Measurements from ENCODE around the gene PRKN. TPM values are rescaled to one million over a fixed set of nuclear protein-coding genes. Genes with fewer than 3 reads are reported as not detected.

PRKN gene
- total RNA-seq, 4 donors from 2014 or later, result 6.3 to 11.9 (median 9.5) TPM

GRCh38 chr6:162270966-162271365 is 456.6 kb downstream of the PRKN start:
- 89 to 90% methylated on average over 5 of the region's 5 CpGs for WGBS, 2 donors
- intact Hi-C loops (cut with DNase I; ENCODE audit: low total_unique reads), result no loop called here
- TF ChIP-seq POLR2A (IDR thresholded peaks at IDR 0.05), result no peak
- TF ChIP-seq CTCF (IDR thresholded peaks at IDR 0.05), result no peak
- no peak for DNase-seq (ENCODE audit: low spot score in 2 of 2)
- H3K4me3 ChIP-seq (ENCODE audit: low read depth, poor library complexity, severe bottlenecking), result no peak overlapping the region

- no peak for DNase-seq (ENCODE audit: low spot score in 2 of 2)
- intact Hi-C loops (cut with DNase I; ENCODE audit: low total_unique reads), result no loop called here
- 60 to 63% methylated on average over 2 of the region's 2 CpGs for WGBS, 2 donors
- TF ChIP-seq CTCF (IDR thresholded peaks at IDR 0.05) (no peak), POLR2A (IDR thresholded peaks at IDR 0.05) (no peak)
- H3K4me3 ChIP-seq (ENCODE audit: low read depth, poor library complexity, severe bottlenecking), result no peak overlapping the region
Observed at GRCh38 chr6:162267641-162268040, 459.9 kb downstream of the PRKN start.

- WGBS, 2 donors, result 63 to 64% methylated on average over 4 of the region's 4 CpGs
- TF ChIP-seq POLR2A (IDR thresholded peaks at IDR 0.05) (no peak), CTCF (IDR thresholded peaks at IDR 0.05) (no peak)
- intact Hi-C loops (cut with DNase I; ENCODE audit: low total_unique reads), result no loop called here
- no peak for DNase-seq (ENCODE audit: low spot score in 2 of 2)
- H3K4me3 ChIP-seq (ENCODE audit: low read depth, poor library complexity, severe bottlenecking), result no peak overlapping the region
Observed at GRCh38 chr6:162267126-162267525, 460.4 kb downstream of the PRKN start.

GRCh38 chr6:162264581-162264980 is 463.0 kb downstream of the PRKN start:
- intact Hi-C loops (cut with DNase I; ENCODE audit: low total_unique reads), result no loop called here

GRCh38 chr6:162262466-162263196 is 464.9 kb downstream of the PRKN start:
- intact Hi-C loops (cut with DNase I; ENCODE audit: low total_unique reads), result no loop called here
- TF ChIP-seq POLR2A (IDR thresholded peaks at IDR 0.05) (no peak), CTCF (IDR thresholded peaks at IDR 0.05) (no peak)
- WGBS, 2 donors, result 90 to 93% methylated on average over 15 of the region's 15 CpGs
- no peak overlapping the region for H3K4me3 ChIP-seq (ENCODE audit: low read depth, poor library complexity, severe bottlenecking)
- no peak for DNase-seq (ENCODE audit: low spot score in 2 of 2)

More at GRCh38 chr6:162264581-162264980, 463.0 kb downstream of the PRKN start:
- TF ChIP-seq POLR2A (IDR thresholded peaks at IDR 0.05) (no peak), CTCF (IDR thresholded peaks at IDR 0.05) (no peak)
- H3K4me3 ChIP-seq (ENCODE audit: low read depth, poor library complexity, severe bottlenecking), result no peak overlapping the region
- no peak for DNase-seq (ENCODE audit: low spot score in 2 of 2)
- 87 to 94% methylated on average over 6 of the region's 6 CpGs for WGBS, 2 donors

- intact Hi-C loops (cut with DNase I; ENCODE audit: low total_unique reads), result no loop called here
- no peak for TF ChIP-seq POLR2A (IDR thresholded peaks at IDR 0.05)
- TF ChIP-seq CTCF (IDR thresholded peaks at IDR 0.05), result no peak
- no peak overlapping the region for H3K4me3 ChIP-seq (ENCODE audit: low read depth, poor library complexity, severe bottlenecking)
- WGBS, 2 donors, result 86 to 92% methylated on average over 1 of the region's 1 CpG
- no peak for DNase-seq (ENCODE audit: low spot score in 2 of 2)
Observed at GRCh38 chr6:162261598-162261997, 466.0 kb downstream of the PRKN start.
